ENCODE data around the gene PCDH9.
A peak's percentile ranks its signal among the peaks of the same experiment; 100 is the strongest.
"Not testable (repeated sequence)": the region's sequence is repeated elsewhere in the genome, so short reads cannot be mapped to it uniquely, and the experiment has no call there.

The PCDH9 gene

DNA sequence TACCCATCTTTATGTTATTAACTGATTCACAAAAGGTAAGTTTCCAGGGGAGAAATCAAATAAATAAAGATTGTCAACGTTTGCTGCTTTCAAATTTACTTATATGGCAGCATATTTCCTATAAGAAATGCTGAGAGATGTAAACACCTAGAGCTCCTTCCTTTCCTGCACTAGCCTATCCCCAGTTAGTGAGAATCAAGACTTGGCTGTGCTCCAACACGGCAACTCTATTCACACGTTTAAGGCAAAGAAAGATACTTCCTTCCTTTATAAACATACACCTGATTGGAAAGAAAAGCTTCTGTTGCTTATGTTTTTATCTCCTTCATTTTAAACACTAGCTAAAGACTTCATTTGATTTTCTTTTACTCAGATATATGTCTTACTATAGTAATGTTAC is 107.0 kb downstream of the PCDH9 start:
- no peak for DNase-seq (ENCODE audit: low read depth)

DNA sequence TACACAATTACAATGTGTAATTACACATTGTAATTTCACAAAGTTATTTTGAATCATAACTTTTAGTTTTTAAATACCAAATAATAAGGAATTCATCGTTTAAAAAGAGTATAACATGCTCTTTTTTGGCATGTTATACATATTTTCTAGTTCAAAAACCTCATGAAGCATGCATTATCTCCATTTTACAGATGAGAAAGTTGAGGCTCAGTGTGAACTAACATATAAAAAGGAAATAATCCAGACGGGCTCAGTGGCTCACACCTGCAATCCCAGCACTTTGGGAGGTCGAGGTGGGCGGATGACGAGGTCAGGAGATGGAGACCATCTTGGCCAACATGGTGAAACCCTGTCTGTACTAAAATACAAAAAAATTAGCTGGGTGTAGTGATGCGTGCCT is 107.9 kb downstream of the PCDH9 start:
- DNase-seq (ENCODE audit: low read depth), result no peak

DNA sequence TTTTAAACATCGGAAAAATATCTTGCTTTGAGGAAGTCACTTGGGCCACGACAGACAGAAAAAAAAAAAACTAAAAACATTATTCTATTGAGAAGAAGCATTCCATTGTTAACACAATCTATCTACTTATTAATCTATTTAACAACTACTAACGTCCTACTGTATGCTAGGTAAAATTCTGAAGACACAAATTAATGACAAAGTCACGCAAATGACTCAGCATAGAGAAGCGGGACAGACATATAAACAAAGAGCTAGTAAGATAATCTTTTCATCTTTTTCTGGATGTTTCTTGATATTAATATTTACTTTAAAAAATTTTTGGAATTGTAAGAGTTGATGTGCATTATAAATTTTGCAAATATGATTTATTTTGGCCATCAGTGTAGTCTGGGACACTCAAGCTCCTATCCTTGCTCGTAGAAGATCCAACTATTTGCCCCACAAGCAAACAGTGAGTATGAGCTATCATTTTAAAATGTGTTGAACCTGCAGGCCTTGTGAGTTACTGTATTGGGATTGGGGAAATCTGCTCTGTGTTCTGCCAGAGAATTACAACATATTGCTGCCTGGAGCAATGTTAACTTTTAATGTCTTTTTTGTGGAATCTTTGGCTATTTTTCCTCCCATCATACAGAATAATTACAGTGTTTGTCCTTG is 109.1 kb downstream of the PCDH9 start:
- DNase-seq (ENCODE audit: low read depth), result no peak

DNA sequence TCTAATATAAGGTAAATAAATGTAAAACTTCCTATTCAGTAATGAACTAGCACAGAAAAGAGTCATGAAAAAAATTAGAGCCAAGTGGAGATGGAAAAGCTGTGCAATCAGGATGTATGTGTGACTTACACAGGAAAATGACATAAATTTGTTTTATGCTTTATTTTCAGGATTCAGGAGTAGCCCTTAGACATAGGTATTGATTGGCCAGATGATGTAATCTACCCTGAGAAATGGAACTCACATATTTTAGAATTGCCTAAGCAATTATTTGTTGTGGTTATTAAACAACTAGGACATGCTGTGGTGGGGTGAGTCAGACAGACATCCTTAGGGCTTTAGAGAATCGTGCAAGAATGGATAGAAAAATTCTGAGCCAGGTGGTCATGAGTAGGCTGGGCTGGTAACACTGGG is 110.6 kb downstream of the PCDH9 start:
- DNase-seq (ENCODE audit: low read depth), result peak; percentile 19

DNA sequence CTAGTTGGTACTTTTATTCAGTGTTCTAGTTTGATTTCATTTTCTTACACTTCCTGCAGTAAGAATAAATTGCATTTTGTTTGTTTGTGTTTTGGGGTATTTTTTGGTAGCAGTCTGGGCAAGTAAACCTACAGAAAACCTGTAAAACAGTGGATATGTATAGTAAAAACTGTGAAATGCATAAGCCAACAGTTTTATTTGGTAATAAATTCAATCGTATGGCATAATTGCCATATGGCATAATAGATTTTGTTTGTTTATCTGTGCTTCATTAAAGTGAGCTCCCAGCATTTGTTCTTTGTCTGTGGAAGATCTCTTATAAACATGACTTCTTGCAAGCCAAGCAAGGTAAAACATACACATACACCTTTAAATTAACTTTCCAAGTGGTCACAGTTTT is 111.9 kb downstream of the PCDH9 start:
- no peak for DNase-seq (ENCODE audit: low read depth)

DNA sequence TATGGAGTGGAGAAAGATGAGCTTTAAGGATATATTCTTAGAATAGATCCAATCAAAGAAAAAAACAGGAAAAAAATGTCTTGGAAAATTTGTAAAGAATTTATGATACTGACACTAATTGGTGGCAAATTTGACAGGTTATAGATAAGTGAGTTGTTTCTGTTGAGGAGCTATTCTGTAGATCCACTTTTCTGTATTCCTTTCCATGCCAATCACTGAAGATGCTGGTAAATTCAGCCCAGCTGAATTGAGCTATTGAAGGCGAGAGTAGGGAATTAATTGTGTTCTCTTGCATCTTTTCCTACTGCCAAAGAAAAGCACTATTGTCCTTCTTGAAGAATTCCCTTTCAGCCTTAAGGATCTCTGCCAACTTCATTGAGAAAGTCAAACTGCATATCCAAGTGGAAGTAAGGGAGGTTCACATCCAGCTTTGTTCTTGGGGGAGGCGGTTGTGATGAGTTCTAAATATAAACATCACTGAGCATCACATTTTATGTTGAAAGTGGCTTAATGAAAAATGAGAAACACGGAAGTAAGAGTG is 113.1 kb downstream of the PCDH9 start:
- no peak for DNase-seq (ENCODE audit: low read depth)

DNA sequence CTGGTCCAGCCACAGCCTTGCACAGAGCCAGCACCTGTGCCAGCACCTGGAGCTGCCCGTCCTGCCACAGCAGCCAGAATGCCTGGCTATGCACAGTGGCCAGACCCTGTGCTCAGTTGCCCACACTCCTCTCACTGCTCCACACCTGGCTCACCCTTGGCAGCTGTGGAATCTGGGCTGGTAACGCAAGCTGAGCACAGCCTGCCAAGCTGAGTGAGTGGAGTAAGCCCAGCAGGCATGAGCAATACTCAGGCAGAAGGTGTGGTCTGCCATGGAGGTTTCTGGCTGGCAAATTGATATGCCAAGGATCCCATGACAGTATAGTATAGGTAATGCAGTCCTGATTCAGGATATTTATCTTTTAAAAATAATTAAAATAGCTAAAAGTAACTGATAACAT is 122.2 kb downstream of the PCDH9 start:
- DNase-seq (ENCODE audit: low read depth), result no peak

DNA sequence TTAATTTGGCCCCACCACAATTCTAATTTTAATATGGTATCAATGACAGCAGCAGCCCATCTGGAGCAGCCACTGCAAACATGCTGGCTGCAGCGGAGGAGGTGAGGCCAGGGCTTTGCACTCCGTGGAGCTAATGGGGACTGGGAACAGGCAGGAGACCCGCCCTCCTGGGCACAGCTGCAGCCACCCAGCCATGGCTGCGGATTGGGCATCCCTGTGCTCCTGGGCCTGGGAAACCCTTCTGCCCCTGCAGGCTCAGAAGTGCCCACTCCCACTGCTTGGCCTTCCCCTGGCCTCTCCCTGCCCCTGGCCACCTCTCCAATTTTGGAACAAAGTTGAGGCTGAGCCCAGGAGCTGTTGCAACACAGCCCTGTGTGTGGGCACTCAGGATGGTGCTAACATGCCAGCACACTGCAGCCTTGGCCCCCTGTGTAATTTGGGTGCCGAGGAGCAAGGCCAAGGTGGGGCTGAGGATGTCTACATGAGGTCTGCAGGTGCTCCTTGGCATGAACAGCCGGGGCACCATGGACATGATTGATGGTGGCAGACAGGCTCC is 123.6 kb downstream of the PCDH9 start:
- DNase-seq (ENCODE audit: low read depth), result no peak

DNA sequence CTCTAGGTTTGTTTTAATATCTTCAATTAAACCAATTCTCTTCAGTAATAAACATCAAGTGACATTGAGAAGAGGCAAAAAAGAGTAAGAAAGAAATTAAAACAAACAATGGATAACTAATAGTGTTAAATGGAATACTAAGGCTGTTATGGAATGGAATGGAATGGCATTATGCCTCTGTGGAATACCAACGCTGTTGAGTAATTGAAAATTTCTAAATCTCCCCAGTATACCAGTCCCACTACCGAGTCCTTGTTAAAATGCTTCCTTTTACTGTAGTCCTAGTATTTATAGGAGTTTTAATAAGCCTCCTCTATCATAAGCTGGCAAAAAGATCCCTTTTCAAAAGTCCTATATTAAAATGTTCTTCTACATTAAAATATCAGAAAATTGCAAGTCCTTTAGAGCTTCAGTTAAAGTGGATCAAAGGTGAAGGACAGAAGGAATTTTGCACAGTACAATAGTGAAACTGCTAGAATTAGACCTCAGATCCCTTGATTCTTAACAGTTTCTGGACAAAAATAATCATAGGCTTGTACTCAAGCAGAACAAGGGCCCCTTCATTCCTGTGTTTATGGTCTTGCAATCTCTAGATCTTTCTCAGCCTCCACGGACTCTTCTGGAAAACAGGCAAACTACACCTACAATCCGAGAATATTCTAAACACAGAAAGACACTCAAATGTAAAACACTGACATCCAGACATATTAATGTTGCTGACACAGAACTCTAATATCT is 128.2 kb downstream of the PCDH9 start:
- DNase-seq (ENCODE audit: low read depth), result no peak

DNA sequence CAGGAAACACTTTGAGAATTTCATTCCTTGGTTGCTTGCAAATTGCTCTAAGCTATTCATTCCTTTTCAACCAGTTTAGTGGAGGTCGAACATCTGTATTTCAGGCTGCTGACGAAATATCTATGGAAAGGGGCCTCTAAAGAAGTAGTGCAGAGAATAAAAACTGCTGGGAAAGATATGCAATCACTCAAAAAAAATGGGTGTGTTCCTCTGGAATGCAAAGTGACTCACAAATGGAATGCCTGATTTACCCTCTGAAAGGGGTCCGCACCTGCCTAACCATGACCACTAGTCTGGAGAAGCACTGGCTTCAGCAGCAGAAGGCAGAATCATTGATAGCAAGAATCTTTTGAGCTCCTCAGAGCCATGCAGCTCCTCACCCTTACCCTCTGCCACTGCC is 129.4 kb downstream of the PCDH9 start:
- peak; percentile 41 for DNase-seq (ENCODE audit: low read depth)

DNA sequence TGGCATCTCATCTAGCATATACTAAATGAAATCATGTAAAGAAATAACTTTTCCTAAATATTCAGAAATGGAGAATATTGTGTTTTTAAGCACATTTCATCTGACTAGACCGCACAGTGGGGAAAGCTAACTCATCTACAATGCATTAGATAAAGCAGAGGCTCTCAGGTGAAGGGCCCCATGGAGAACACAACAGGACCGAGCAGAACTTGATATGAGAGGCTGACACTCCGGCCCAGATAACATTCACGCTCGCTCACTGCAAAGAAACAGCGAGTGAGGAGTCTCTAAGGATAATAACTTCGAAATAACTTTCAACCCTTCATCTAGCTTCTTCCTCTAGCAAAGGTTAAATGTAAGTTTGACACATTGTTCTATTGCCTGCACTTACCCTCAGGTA is 130.6 kb downstream of the PCDH9 start:
- no peak for DNase-seq (ENCODE audit: low read depth)

DNA sequence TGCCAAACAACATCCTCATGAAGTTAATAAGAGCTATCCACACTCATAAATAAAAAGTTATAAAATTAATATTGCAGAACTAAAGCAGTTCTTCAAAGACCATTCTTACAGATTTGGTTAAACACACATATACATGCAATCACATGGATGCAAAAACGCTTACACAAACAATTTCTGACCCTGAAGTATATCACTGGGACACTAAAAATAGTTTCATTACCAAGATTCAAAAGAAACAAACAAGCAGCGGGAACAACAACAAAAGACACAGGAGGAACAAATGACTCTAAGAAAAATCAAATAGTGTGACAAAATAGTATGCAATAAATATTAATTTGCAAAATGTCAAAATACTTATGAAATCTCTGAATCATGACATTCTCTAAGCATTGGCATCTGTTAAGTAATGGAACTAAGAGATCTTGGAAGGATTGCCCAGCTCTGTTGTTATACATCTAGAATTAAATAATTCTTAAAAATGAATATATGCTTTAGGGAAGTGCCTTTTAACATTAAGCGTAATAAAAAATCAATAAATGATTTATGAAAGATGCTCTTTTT is 132.2 kb downstream of the PCDH9 start:
- DNase-seq (ENCODE audit: low read depth), result no peak

DNA sequence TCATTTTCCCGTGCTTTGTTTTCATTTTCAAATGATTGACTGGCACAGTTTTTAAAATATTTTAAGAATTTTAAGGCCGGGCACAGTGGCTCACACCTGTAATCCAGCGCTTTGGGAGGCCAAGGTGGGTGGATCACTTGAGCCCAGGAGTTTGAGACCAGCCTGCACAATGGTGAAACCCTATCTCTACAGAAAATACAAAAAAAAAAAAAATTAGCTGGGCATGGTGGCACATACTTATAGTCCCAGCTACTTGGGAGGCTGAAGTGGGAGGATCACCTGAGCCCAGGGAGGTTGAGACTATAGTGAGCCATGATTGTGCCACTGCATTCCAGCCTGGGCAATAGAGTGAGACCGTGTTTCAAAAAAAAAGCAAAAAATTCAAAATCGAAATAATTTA is 133.2 kb downstream of the PCDH9 start:
- not testable (repeated sequence) for DNase-seq (ENCODE audit: low read depth)

DNA sequence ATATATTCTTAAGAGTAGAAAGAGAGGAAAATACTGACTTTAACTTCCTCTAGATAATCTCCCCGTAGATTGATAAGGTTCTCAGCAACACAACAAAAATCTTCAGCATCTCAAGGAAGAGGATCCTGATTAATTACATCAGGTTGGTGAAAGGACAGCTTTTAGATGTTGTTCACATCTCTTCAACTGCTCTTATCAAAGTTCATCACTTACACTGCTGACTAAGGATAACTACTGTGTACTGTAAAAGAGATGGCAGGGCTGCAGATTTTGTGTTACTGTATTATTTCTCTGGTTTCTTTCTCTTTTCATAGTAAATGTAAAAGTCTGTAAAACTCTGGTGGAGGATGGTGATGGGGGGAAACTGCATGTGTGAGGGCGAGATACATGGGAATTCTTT is 133.7 kb downstream of the PCDH9 start:
- no peak for DNase-seq (ENCODE audit: low read depth)

DNA sequence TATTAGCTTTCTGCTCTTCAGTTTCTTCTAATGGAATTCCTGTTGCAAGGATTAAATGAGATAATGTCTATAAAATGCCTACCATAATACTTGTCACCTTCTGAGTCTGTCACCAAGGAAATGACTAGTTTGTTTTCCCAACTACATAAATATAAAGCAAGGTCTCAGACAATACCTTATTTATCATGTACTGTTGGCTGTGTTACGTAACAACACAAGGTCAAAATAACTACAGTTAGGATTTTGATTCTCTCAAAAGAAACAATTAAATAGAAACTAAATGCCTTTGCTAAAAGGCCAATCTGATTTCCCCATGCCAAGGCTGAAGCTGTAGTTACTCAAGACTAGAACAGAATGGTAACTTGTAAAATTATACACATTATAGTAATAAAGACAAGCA is 134.5 kb downstream of the PCDH9 start:
- no peak for DNase-seq (ENCODE audit: low read depth)

DNA sequence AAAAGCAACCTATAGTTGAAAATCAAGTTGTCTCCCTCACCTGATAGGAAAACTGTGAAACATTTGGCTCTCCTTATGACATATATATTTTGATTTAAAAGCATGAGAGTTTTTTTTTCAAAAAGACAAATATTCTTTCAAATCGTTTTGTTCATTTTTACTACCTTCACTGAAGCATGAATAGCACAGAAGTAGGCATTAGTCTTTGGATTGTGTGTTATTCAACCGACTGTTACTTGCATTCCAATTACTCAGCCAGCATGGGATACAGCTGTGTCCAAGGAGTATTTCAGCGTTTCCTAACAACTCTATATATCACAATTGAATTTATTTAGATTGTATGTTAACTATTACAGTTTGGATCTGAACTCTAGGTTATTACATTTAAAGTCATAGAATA is 135.2 kb downstream of the PCDH9 start:
- DNase-seq (ENCODE audit: low read depth), result no peak

DNA sequence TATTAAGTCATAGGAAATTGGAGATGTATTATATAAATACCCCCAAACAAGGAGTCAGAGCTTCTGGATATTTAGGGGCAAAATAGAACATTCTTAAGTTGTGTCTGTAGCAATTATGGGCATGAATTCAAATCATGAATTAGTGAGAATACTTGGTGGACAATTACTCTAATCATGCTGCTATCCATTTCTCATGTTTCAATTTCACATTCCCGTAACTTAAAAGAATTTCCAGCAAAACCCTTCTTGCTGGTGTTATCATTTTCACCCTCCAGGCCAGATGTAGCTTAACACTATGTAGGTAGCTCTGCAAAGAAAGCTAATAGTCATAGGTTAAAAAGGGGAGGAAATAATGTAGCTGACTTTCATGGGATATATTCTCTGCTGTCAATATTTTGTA is 136.1 kb downstream of the PCDH9 start:
- DNase-seq (ENCODE audit: low read depth), result no peak

DNA sequence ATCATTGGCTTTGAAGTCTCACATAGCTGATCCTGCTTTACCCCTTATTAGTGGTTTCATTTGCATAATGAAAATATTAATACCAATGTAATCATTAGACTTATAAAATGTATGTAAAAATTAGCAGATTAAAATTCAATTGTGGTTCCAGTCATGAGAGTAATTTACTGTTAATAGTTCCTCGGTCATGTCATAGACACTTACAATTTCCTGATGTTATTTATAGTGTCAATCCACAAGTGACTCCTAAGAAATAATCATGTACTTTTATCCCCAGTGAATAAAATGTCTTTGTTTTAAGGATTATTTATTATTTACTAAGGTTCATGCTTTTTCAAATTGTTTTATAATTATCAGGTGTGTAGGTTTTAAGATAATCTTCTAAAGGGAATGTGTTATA is 138.5 kb downstream of the PCDH9 start:
- DNase-seq (ENCODE audit: low read depth), result no peak

DNA sequence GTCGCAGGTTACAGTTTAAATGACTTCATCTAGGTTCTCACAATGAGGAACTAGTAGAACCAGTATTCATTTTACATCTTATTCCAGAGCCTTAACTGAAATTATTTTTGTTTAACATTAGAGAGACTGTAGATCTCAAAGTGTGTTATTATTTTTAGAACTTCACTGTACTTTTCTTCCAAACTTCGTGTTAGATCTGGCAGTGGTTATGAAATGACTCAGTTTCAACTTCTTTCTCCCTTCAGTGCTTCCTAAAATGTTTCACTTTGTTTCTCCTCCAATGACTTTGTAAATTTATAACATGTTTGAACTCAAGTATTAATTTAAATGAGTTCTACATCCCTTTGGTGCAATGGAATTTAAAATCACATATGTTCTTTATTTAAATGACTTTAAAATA is 139.3 kb downstream of the PCDH9 start:
- no peak for DNase-seq (ENCODE audit: low read depth)

DNA sequence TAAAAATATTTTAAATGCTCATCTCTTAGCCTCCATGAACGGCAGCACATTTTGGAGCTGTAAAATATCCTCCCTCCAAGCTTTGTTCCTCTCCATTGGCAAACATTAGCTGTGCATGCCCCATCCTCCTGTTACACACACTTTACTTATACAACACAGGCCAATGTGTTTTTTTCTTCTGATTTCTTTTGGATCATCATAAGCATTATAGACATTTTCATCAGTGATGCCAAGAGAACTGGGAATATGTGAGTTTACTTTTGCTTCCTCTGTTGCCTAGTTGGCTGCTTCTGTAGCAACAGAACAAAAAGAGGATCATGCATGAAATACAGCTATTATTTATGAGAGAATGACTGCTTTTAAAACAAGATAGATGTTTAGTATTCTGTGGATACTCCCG is 142.6 kb downstream of the PCDH9 start:
- DNase-seq (ENCODE audit: low read depth), result no peak

DNA sequence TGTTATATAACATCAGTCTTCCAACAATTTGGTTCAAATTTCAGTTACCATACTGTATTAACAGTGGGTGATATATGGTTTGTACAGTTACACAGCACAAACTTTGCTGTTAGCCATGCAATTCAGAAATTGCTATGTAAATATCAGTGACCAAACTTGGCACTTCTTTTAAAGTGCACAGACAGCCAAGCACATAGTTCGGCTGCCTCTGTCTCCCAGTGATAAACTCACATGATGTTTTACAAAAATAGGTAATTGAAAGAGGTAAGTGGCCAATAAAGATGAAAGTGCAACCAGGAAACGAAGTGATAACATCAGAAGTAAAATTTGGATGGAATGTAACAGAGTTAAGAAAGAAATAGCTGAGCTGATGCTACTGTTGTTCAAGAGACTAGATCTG is 143.9 kb downstream of the PCDH9 start:
- DNase-seq (ENCODE audit: low read depth), result no peak

DNA sequence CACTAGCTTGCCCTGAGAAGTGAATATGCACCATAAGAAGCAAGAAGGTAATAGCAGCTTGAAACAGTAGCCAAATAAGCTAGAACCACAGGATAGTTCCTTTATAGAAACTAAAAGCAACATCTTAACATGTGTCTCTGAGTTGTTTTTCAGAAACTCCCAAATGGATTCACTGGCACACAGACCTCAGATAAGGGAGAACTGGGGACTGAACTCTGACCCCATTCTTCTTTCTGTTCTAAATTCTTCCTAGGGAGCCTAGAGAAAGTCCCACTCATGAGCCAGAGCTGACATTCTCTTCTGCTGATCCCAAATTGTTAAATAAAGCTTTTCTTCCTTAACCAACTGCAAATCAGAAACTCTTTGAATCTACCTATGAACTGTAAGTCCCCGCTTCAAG is 146.1 kb downstream of the PCDH9 start:
- DNase-seq (ENCODE audit: low read depth), result no peak

DNA sequence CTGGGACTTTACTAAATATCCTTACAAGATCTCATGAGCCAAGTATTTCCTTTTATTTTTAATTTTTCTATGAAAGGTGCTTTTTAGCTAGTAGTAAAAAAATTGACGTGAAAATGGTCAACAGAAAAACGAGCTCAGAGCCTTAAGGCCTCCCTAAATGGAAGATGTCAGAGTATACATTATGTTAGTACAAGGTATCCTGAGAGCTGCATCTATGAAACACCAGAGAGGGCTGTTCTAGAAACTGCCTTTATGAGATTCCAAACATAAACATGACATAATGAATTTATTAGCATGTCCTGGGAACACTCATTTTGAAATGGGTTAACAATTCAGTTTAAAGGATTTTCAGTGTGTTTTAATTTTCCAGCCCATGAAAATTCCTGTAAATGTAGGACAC is 146.6 kb downstream of the PCDH9 start:
- no peak for DNase-seq (ENCODE audit: low read depth)

Measured in HS-27A (cell line).